ENCODE data around the gene FLNC.
A peak's percentile ranks its signal among the peaks of the same experiment; 100 is the strongest.

The FLNC gene

DNA sequence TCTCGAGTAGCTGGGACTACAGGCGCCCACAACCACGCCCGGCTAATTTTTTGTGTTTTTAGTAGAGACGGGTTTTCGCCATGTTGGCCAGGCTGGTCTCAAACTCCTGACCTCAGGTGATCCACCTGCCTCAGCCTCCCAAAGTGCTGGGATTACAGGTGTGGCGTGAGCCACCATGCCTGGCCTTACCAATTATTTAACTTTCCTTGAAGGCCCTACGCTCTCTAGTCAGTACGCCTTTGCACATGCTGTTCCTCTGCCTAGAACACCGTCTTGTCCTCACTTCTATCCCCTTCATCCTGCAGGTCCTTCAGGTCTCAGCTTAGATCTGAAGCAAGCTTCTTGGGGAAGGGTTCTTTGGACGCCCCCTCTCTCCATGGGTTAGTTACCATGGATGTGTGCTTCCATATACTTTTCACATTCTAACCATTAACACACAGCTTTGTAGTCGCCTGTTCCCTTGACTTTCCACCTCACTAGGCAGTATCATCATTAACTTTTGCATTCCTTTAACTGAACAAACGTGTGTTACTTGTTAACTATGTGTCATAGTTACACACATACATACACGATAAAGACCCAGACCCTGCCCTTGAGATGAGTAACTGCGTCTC is 31.9 kb downstream of the FLNC start:
- DNase-seq (ENCODE audit: low spot score) = no peak

DNA sequence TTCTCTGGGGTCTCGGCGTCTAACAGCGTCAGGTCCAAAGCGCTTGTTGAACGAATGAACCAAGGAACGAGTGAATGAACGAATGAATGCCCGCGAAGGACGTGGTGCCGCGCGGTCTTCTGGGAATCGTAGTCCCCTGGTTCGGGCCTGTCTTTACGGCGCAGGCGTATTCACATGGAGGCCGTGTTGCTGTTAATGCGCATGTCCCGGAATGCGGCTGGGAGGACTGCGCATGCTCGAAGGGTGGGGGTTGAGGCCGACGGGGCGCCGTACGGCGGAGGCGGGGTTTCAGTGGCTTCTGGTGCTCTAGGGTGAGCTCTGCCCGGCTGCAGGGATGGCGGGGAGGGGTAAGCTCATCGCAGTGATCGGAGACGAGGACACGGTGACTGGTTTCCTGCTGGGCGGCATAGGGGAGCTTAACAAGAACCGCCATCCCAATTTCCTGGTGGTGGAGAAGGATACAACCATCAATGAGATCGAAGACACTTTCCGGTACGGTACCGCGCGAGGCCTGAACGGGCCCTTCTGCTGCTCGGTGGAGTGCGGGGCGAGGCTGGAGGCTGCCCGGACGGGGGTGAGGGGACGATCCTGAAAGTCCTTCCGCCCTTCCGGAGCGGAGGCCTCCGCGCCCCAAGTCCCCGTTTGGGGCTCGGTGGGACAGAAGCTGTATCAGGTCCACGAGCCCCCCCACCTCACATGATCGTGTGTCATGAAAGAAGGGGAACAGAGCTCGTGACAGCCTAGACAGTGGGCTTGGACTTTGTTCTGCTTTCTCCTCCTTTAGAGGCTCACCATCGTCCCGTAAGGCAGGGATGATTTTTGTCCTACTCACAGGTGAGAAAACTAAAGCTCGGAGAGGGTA is 32.6 kb downstream of the FLNC start, which contains the start of gene ATP6V1F:
Gene ATP6V1F (plus strand): TSS at position 286 of the 862 bp plus-strand sequence. CDS start 49 bp downstream, at position 335.
- peak; percentile 97 for DNase-seq (ENCODE audit: low spot score)

DNA sequence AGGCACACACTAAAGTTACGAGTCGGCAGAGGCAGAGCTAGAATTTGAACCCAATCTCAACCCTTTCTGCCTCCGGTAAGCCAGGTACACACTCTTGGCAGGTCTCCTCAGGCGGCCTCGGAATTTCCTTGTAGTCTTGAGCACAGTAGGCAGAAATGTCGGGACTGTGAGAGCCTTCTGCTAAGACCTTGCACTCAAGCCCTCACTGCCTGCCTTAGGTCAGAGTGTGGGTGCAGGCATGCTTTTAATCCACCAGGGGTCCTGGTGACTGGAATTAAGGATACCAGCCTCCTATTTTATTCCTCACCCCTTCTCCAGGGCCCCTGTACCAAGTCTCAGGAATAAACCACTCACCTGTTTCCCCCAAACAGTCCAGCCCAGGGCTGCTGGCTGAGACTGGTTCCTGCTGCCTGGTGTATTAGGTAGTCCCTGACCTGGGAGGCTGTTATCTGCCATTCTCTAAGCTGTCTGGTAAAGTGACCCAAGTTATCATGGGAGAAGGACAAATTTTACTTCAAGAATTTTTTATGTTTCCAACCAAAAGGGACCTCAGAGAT is 33.3 kb downstream of the FLNC start:
- peak; percentile 78 for DNase-seq (ENCODE audit: low spot score)

DNA sequence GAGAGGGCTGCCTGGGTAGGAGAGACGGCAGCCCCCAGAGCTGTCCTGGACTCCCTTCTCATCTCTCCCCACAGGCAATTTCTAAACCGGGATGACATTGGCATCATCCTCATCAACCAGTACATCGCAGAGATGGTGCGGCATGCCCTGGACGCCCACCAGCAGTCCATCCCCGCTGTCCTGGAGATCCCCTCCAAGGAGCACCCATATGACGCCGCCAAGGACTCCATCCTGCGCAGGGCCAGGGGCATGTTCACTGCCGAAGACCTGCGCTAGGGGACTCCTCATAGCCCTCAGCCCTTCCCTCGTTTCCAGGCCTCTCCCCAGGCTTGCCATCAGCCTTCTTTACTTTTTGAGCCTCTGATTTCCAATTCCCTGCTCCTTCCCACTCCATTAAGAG is 35.1 kb downstream of the FLNC start:
- no peak for DNase-seq (ENCODE audit: low spot score)

DNA sequence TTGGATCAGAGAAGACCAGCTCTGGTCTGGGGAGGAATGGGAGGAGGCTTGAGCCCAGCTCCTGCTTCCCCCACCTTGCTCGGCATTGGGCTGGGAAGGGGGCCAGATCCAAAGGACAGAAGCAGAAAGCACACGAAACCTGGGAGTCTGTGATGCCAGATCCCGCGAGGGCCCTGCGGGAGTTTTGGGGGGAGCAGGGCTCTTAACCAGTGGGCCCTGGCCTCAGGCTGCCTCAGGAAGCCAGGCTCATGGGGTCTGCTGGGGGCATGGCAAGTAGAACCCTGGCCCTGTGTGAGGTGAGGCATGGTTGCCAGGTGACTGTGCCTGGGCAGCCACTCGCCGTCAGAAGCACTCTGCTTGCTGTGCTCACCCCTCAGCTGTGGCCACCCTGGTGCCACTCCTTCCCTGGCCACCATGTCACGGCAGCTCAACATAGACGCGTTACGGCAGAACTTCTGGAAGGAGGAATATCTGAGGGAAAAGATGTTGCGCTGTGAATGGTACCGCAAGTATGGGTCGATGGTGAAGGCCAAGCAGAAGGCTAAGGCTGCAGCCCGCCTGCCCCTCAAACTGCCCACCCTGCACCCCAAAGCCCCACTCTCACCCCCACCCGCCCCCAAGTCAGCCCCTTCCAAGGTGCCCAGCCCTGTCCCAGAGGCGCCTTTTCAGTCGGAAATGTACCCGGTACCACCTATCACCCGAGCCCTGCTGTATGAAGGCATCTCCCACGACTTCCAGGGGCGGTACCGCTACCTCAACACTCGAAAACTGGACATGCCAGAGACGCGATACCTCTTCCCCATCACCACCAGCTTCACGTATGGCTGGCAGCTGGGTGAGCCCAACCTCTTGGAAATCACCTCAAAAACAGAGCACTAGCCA is 36.0 kb downstream of the FLNC start:
- DNase-seq (ENCODE audit: low spot score) = no peak

DNA sequence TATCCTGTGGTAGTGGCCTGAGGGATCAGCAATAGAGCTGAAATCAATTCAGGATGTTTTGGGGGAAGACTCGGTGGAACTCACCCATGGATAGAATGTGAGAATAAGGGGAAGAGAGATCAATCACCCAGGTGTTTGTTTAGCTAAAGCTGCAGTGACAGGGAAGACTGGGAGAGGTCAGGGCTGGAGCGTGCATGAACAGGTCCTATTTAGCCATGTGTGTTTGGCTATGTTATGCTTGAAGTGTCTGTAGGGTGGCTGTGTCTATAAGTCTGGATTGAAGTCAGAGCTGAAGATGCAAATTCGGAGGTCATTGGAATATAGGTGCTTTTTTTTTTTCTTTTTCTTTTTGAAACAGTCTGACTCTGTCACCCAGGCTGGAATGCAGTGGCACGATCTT is 37.0 kb downstream of the FLNC start:
- no peak for DNase-seq (ENCODE audit: low spot score)

DNA sequence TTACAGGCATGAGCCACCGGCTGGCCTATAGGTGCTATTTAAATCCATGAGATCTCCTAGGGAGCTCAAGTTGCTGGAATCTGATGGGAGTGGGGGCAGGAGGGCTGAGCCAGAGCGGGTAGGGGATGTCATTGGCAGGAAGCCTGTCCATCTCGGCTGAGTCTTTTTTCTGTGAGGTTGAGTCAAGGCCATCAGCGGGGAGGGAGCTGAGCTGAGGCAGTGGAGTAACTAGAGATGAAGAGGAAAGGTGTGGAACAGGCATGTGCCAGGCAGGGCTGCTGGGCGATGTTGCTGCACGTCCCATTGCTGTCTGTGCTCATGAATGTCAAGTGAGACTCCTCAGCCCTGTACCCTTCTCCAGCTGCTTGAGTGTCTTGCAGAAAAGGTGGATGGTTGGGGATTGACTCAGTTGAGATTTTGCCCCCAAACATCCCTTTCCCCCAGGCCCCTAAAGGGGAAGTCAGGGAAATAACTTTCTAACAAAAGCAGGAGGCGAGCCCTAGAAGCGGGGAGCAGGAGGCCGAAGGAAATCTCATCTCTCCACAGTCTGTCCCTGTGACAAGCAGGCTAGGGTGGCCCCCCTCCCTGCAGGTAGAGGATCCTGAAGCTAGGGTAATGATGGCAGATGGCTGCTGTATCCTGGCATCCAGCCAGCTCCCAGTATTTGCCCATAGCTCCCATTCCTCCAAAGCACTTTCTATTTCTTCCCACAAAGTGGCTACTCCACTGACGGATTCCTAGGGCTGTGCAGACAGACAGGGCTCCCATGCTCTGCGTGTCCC is 37.8 kb downstream of the FLNC start:
- DNase-seq (ENCODE audit: low spot score) = no peak

DNA sequence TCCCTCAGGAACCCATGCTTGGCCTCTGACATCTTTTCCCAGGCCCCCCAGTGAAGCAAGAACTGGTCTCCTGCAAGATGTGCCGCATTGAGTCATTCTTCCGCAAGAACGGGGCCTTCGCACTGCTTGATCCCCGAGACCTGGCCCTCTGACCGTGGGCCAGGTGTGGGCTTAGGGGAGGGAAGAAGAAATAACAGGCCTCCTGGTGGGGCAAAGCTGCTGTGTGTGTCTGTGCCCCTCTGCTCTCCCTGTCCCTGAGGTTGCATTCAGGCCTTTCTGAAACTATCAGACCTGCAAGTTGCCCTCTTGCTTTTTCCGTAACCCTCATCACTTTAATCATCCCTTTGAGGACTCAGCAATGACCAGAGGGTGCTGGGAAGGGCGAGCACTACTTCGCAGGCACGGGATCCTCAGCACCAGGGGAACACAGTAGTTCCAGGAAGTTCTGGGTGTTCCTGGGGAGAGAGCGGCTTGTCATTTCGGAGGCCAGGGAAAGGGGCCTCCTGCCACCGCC is 38.5 kb downstream of the FLNC start:
- DNase-seq (ENCODE audit: low spot score) = no peak

DNA sequence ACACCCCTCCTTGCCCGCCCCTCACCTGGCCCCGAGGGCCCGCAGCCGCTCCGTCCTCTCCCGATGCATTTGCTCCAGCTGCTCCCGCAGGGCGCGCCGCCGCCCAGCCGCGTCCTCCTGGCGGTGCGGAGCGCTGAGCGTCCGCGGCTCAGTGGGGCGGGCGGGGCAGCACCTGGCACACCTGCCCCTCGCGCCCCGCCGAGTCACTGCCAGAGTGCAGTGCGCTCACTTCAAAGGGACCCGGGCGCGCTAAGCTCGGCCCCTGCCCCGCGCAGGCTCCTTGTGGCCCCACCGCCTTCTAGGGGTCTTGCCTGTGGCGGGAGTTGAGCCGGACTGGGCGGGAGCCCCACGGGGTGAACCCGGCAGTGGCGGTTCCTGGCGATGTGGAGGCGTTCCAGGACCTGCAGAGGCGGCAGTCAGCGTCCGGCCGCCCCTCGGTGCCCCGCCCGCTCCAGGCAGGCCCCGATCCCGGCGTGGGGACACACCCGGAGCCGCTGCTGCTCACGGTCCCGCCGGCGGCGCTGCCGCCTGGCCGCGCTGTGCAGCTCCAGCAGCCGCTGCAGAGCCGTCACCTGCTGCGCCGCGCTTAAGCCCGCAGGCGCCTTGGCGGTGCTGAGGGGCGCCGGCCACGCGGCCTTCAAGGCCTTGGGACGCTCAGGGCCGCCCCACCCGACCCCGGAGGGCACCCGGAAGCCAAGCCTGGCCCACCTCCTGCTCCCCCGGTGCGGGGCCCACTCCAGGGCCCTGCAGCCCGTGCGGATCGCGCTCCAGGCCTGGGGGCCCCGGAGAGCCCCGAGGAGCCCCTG is 39.1 kb downstream of the FLNC start:
- DNase-seq (ENCODE audit: low spot score) = peak; percentile 59

DNA sequence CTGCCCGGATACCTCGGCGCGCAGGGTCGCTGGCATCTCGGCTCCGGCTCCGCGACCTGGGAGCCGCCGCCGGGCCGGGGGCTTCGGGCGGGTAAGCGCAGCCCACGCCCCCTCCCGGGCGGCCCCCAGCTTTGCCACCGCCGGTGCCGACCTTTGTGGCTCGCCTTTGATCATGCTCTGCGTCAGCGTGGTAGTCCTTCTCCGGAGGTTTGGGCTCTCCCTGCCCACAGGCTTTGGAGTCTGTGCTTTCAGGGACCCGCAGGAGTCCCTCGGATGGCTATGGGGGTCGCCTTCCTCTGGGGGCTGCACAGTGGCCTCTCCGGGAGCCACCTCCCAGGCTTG is 39.7 kb downstream of the FLNC start:
- DNase-seq (ENCODE audit: low spot score) = no peak

DNA sequence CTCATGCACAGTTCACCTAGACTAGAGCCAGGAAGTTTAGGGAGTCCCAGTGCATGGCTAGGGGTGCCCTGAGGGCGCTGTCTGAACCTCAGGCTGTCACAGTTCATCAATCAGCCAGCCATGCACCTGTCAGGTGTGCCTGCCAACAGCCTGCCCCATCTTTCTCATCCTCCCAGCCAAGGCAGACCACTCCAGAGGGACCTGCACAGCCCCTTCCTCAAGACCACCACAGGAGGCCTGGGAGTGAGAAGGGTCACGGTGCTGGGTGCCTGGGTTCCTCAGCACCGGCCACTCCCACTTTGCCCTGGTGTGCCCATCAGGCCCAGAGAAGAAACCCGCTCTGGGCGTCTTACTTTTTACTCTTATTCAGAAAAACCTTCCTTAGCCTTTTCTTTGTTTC is 40.8 kb downstream of the FLNC start:
- no peak for DNase-seq (ENCODE audit: low spot score)

DNA sequence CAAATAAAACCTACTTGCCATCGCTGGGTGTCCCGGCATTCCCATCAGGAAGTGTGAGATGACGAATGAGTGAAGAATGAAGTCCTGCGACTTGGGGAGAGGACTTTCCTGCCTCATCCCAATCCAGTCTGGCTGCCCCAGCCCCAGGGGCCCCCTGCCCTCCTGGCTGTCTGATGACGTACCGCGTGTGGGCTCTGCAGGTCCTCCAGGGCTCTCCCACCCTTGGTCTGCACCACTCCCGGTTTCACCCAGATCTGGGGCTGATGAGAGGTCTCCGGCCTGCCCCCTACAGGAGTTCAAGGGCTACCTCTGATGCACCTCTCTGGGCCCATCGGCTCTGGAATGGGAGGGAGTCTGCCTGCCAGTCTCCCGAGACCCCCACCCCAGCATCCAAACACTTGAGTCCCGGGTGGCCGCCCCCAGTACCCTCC is 42.2 kb downstream of the FLNC start:
- DNase-seq (ENCODE audit: low spot score) = no peak

DNA sequence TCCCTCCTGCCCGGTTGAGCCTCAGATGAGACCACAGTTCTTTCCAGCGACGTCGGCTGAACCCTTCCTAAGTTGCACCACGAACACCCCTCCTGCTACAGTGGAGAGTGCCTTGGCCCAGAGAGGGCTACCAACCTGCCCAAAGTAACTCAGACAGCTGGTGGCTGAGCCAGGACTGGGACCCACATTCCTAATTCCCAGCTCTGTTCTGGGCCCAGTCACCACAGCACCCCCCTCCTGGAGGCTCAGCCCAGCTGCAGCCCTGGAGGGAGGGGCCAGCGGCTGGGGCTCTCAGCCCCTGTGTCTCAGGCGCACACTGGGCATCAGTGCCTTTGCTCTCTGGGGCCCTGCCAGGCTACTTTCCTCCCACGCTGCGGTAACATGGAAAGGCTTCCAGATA is 43.0 kb downstream of the FLNC start:
- no peak for DNase-seq (ENCODE audit: low spot score)

DNA sequence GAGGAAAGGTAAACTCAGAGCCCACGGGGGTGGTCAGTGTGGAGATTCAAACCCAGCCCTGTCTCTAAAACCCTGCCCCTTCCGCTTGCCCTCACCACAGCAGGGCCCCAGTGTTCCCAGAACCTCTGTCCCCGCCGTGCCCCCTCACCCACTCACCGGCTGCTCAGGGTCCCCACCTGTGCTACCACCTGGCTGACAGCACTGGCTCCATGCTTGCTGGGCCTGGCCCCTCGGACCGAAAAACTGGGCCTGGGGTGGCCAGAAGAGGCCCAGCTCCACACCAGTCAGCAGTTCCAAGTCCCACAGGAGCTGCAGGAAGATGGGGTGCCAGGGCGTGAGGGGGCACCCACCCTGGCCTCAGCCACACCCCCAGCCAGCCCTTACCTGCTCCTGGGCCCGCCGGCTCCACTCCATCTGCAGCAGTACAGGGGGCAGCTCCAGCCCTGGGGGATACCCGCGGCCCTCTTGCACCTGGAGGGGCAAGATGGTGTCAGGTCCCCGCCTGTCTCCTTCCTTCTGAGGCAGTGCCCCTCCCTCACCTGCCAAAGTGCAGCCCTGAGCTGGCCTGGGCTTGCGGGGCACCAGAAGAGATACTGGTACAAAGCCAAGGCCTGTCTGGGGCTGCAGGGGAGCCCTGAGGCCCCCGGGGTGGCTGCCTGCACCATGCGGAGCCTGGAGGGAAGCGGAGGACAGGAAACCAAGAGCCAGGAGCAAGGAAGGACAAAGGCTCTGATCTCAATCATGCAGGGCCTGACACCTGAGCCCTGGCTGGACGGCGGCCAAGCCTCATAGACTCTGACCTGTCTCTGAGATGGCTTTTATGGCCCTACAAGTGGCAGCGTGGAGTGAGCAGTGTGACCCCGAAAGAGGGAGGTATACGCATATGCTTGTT is 44.2 kb downstream of the FLNC start:
- no peak for DNase-seq (ENCODE audit: low spot score)

DNA sequence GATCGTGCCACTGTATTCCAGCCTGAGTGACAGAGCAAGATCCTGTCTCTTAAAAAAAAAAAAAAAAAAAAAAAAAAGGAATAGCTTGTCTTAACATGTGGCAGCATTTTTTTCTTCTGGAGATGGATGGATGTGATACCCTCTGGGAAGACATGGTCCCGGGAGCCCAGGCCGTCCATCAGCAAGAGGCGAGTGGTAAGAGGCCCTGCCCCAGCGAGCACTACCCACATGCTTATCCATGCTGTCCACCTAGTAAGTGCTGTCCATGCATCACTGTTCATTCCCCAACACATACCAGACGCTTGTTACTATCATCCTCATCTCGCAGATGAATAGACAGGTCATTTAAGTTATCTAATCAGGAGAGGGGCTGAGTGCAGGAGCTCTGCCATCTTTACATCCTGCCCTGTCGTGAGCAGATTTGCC is 45.3 kb downstream of the FLNC start:
- DNase-seq (ENCODE audit: low spot score) = peak; percentile 87

DNA sequence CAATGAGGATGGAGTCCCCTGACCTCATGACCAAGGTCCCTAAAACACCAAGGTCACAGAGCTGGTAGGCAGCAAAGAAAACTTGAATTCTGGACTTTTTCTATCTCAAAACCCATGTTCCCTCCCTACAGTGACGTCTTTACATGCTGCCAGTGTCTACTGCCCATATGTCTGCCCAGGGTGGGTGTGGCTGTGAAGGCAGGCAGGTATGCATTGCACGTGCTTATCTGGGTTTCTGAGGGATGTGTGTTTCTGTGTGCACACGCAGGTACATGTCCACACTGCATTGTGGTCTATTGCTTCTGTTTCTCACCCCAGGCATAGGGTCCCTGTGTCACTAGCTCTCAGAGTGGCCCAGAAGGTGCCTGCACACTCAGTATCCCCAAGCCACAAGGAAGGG is 45.9 kb downstream of the FLNC start:
- no peak for DNase-seq (ENCODE audit: low spot score)

DNA sequence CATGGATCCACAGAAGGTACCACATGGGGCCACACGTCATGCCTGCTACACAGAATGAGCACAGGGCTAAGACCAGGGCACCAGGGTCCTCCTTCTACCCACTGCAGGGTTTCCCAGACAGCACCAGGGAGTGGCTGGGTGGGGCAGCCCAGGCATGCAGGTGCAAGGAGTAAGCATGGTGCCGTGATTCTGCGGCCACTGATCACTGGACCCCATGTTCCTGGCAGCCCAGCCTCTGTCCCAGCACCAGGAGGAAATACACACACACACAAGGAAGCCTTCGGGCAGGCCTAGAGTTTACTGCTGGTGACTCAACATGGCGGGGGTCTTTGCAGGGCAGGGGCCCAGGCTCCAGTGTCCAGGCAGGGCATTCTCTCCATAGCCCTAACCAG is 46.4 kb downstream of the FLNC start:
- DNase-seq (ENCODE audit: low spot score) = no peak

DNA sequence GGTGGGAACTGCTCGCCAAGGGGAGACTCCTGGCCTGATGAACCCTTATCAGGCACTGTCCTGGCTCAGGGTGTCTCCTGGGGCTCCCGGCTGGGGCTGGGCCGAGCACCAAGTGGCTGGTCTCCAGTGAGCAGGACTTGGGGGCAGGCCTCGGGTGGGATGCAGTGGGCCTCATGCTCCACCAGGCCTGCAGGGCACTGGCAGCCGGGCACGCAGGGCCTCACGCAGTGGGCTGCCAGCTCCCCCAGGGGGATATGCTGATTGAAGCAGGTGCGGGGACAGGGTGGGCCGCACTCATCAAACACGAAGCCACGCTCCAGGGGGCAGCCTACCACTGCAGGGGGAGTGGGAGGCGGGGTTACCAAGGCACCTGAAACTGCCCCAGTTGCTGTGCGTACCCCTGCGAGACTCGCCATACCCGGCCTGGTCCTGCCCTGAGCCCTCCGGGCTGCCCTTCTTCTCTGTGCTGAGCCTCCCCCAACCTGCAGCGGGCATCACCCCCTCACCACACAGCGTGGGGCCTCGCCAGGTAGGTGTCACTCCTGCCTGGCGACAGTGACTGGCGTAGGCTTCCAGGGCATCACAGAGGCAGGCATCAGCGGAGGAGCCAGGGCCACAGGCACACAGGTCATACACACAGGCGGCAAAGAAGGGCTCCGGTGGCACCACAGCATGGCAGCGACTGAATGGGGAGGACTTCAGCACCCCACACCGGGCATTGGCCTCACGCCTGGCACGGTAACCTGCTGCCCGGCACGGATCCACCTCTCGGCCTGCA is 47.0 kb downstream of the FLNC start:
- no peak for DNase-seq (ENCODE audit: low spot score)
